ENCODE measurements around the gene MTX2. TPM values are rescaled to one million over a fixed set of nuclear protein-coding genes. Genes with fewer than 3 reads are reported as not detected.

Gene MTX2
- total RNA-seq, 1 donor from 2014 or later = 39.3 TPM

- no peak for DNase-seq (ENCODE audit: extremely low spot score in 2 of 2)
- H3K36me3 ChIP-seq = no peaks in the 10 kb centered on the region
- H3K4me1 ChIP-seq = no peaks in the 10 kb centered on the region
- no peaks in the 10 kb centered on the region for H3K9me3 ChIP-seq
- no peak for TF ChIP-seq POLR2A (IDR thresholded peaks at IDR 0.05)
- TF ChIP-seq, protein P1, sequence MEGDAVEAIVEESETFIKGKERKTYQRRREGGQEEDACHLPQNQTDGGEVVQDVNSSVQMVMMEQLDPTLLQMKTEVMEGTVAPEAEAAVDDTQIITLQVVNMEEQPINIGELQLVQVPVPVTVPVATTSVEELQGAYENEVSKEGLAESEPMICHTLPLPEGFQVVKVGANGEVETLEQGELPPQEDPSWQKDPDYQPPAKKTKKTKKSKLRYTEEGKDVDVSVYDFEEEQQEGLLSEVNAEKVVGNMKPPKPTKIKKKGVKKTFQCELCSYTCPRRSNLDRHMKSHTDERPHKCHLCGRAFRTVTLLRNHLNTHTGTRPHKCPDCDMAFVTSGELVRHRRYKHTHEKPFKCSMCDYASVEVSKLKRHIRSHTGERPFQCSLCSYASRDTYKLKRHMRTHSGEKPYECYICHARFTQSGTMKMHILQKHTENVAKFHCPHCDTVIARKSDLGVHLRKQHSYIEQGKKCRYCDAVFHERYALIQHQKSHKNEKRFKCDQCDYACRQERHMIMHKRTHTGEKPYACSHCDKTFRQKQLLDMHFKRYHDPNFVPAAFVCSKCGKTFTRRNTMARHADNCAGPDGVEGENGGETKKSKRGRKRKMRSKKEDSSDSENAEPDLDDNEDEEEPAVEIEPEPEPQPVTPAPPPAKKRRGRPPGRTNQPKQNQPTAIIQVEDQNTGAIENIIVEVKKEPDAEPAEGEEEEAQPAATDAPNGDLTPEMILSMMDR (IDR thresholded peaks at IDR 0.05) = no peak
- no peak for TF ChIP-seq POLR2AphosphoS5 (IDR thresholded peaks at IDR 0.05; ENCODE audit: insufficient read depth in 1 of 2, low read depth in 1 of 2)
- intact Hi-C loops (cut with DNase I) = no loop called here
- H3K27me3 ChIP-seq = no peaks in the 10 kb centered on the region
- no peak overlapping the region for H3K27ac ChIP-seq
- no peak overlapping the region for H3K4me3 ChIP-seq
Observed at GRCh38 chr2:176283291-176284068, 14.2 kb downstream of the MTX2 start.

- H3K27ac ChIP-seq = no peak overlapping the region
- no peaks in the 10 kb centered on the region for H3K27me3 ChIP-seq
- H3K9me3 ChIP-seq = no peaks in the 10 kb centered on the region
- no peaks in the 10 kb centered on the region for H3K36me3 ChIP-seq
- TF ChIP-seq, protein P1 (IDR thresholded peaks at IDR 0.05) = no peak
- TF ChIP-seq POLR2A (IDR thresholded peaks at IDR 0.05) = no peak
- no peak for TF ChIP-seq POLR2AphosphoS5 (IDR thresholded peaks at IDR 0.05; ENCODE audit: insufficient read depth in 1 of 2, low read depth in 1 of 2)
- DNase-seq (ENCODE audit: extremely low spot score in 2 of 2) = no peak
- intact Hi-C loops (cut with DNase I) = no loop called here
- no peaks in the 10 kb centered on the region for H3K4me1 ChIP-seq
- no peak overlapping the region for H3K4me3 ChIP-seq
Observed at GRCh38 chr2:176284461-176285049, 15.3 kb downstream of the MTX2 start.

GRCh38 chr2:176285321-176285720 lies 16.1 kb downstream of the MTX2 start:
- no peak for DNase-seq (ENCODE audit: extremely low spot score in 2 of 2)
- Histone ChIP-seq H3K4me1 (no peaks in the 10 kb centered on the region), H3K27me3 (no peaks in the 10 kb centered on the region), H3K4me3 (no peak overlapping the region), H3K36me3 (no peaks in the 10 kb centered on the region), H3K27ac (no peak overlapping the region), H3K9me3 (no peaks in the 10 kb centered on the region)
- TF ChIP-seq, protein P1 (IDR thresholded peaks at IDR 0.05) = no peak
- no peak for TF ChIP-seq POLR2A (IDR thresholded peaks at IDR 0.05)
- no peak for TF ChIP-seq POLR2AphosphoS5 (IDR thresholded peaks at IDR 0.05; ENCODE audit: insufficient read depth in 1 of 2, low read depth in 1 of 2)
- intact Hi-C loops (cut with DNase I) = no loop called here

- Histone ChIP-seq H3K27me3 (no peaks in the 10 kb centered on the region), H3K9me3 (no peaks in the 10 kb centered on the region), H3K36me3 (no peaks in the 10 kb centered on the region), H3K27ac (no peak overlapping the region), H3K4me1 (no peaks in the 10 kb centered on the region), H3K4me3 (no peak overlapping the region)
- TF ChIP-seq POLR2AphosphoS5 (IDR thresholded peaks at IDR 0.05; ENCODE audit: insufficient read depth in 1 of 2, low read depth in 1 of 2) = no peak
- TF ChIP-seq, protein P1 (IDR thresholded peaks at IDR 0.05) = no peak
- TF ChIP-seq POLR2A (IDR thresholded peaks at IDR 0.05) = no peak
- intact Hi-C loops (cut with DNase I) = no loop called here
- DNase-seq (ENCODE audit: extremely low spot score in 2 of 2) = no peak
Observed at GRCh38 chr2:176291335-176291734, 22.1 kb downstream of the MTX2 start.

DNA sequence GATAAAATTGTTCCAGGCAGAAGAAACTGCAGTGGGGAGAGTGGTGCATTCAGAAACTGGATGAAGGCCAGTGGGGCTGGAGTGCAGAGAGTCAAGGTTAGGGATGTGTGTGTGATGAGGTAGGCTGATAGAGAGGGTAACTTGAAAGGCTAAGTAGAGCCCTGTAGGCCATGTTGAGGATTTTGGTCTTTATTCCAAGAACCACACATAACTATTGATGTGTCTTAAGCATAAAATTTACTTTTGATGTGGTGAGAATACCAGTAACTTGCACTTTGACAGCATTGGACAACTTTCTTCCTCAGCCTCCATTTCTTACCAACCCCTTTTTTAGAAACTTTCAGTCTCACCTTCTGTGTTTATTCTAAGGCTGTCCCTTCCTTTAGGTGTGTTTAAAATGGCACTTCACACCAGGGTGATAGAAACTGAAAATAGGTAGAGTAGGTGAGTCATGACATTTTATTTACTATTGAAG lies 22.6 kb downstream of the MTX2 start:
- H3K9me3 ChIP-seq = no peaks in the 10 kb centered on the region
- no peak for DNase-seq (ENCODE audit: extremely low spot score in 2 of 2)
- H3K27me3 ChIP-seq = no peaks in the 10 kb centered on the region
- H3K36me3 ChIP-seq = no peaks in the 10 kb centered on the region
- intact Hi-C loops (cut with DNase I) = no loop called here
- H3K4me1 ChIP-seq = no peaks in the 10 kb centered on the region
- no peak for TF ChIP-seq POLR2AphosphoS5 (IDR thresholded peaks at IDR 0.05; ENCODE audit: insufficient read depth in 1 of 2, low read depth in 1 of 2)
- no peak for TF ChIP-seq POLR2A (IDR thresholded peaks at IDR 0.05)
- TF ChIP-seq, protein P1 (IDR thresholded peaks at IDR 0.05) = no peak
- H3K4me3 ChIP-seq = no peak overlapping the region
- H3K27ac ChIP-seq = no peak overlapping the region

All from vagina (tissue), 2 donors.